ENCODE data around the gene POU3F2. TPM values are rescaled to one million over a fixed set of nuclear protein-coding genes. Genes with fewer than 3 reads are reported as not detected.

The POU3F2 gene
- total and polyA plus RNA-seq, 2 of the 13 experiments (the other 11 are each of a cell fraction or from before 2014, with no cell fraction given) = not detected

DNA sequence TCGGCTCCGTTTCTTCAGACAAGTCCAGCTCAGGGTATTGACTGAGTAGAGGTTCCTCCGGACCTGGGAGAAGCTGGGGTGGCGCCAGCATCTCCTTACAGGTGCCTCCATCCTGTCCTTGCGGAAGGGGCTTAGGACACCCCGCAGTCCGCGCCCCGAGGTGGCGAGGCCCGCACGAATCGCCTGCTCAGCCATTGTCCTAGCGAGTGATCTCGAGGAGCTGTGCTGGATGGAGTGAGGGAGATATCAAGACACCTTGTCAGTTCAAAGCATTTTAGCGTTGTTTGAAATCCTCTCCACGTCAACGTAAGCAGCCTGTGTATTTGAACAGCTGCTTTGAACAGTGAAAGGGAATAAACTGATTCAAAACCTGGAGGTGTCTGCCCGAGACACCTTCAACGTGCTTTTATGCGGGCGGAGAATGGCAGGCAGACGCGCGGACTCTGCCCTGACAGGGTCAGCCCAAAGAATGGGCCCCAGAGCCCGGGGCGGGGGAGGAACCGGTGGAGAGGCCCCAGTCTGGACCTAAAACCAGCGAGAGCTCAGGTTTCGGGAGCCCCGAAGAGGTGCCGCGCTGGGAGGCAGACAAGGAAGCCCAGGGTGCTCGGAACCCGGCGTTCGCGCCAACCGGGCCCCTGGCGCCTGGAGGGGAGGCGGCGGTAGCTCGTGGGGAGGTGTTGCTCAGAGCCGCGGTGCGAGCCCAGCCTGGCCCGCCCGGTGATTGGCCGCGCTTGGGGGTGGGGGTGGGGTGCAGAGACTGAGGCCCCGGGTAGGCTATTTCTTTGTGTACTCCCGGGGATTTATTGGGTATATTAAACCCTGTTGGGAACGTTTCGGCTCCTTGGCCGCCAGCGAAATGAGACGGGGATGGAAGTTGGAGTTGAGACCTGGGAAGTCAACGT is 3.1 kb upstream of the POU3F2 start:
- no peak for ATAC-seq
- no peak overlapping the region for H3K9ac ChIP-seq (ENCODE audit: insufficient read depth, low read depth, low read length)
- no peaks in the 10 kb centered on the region for H3K36me3 ChIP-seq (replicated peaks in 1 of 2; ENCODE audit: control insufficient read depth in 1 of 2, insufficient read depth in 2 of 2, low read length in 2 of 2)
- no peak for DNase-seq (ENCODE audit: low spot score)
- H3K9me3 ChIP-seq (ENCODE audit: low read length) = no peaks in the 10 kb centered on the region
- H3K79me2 ChIP-seq (ENCODE audit: insufficient read depth, low read length) = no peaks in the 10 kb centered on the region
- FAIRE-seq = no peak
- no peak overlapping the region for H2AFZ ChIP-seq (ENCODE audit: low read length)
- H3K27ac ChIP-seq (ENCODE audit: extremely low read length, insufficient read depth, low read length) = no peak overlapping the region
- 52% methylated on average over 48 of the region's 58 CpGs for WGBS (ENCODE audit: low lambda C conversion rate)
- no peak overlapping the region for H3K4me3 ChIP-seq (replicated peaks in 1 of 3; ENCODE audit: insufficient read depth in 1 of 3, low read depth in 2 of 3, low read length in 3 of 3)
- TF ChIP-seq, protein P1, sequence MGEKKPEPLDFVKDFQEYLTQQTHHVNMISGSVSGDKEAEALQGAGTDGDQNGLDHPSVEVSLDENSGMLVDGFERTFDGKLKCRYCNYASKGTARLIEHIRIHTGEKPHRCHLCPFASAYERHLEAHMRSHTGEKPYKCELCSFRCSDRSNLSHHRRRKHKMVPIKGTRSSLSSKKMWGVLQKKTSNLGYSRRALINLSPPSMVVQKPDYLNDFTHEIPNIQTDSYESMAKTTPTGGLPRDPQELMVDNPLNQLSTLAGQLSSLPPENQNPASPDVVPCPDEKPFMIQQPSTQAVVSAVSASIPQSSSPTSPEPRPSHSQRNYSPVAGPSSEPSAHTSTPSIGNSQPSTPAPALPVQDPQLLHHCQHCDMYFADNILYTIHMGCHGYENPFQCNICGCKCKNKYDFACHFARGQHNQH (CRISPR knock-in tag; IDR thresholded peaks at IDR 0.05) = no peak
- TF ChIP-seq NFIC (IDR thresholded peaks at IDR 0.05; ENCODE audit: low read length) (no peak), PAWR (CRISPR knock-in tag; IDR thresholded peaks at IDR 0.05; ENCODE audit: borderline replicate concordance) (no peak), IKZF1 (IDR thresholded peaks at IDR 0.05) (no peak), KAT2B (IDR thresholded peaks at IDR 0.05; ENCODE audit: borderline replicate concordance, low read depth, low read length) (no peak), MAFG (CRISPR knock-in tag; IDR thresholded peaks at IDR 0.05) (no peak), GABPA (IDR thresholded peaks at IDR 0.05; ENCODE audit: low read depth, low read length) (no peak), GABPA (CRISPR knock-in tag; IDR thresholded peaks at IDR 0.05; ENCODE audit: low read depth) (no peak), KAT7 (CRISPR knock-in tag; IDR thresholded peaks at IDR 0.05; ENCODE audit: borderline replicate concordance) (no peak), DNMT1 (CRISPR knock-in tag; IDR thresholded peaks at IDR 0.05) (no peak)
- in situ Hi-C loops (cut with HindIII; ENCODE audit: extremely low pct_ligation_motif_present, low pct_unique_long_range_greater_than_20kb) = loop anchor here (25.0 kb wide), 5 partner anchors 281 to 1769 kb away; no protein-coding TSS in a partner anchor
- peaks cover 8 to 85% of the 10 kb centered on the region in 2 experiments; a peak in 4 of 5 replicates for H3K27me3 ChIP-seq (ENCODE audit: control insufficient read depth in 1 of 2, insufficient read depth in 2 of 2, low read length in 2 of 2)
- H3K4me1 ChIP-seq (ENCODE audit: insufficient read depth, low read length) = peaks cover 25% of the 10 kb centered on the region; the same call in 1 of the 2 replicates
- no peak overlapping the region for H3K4me2 ChIP-seq (ENCODE audit: low read depth, low read length)
- BruUV-seq (replicated peaks) = no TSS peak
- H4K20me1 ChIP-seq (ENCODE audit: insufficient read depth, low read length) = no peaks in the 10 kb centered on the region; the same call in 1 of the 2 replicates
- intact Hi-C loops (cut with micrococcal nuclease; ENCODE audit: unreplicated experiment) = no loop called here
- ChIA-PET POLR2A (no interaction called here), CTCF (ENCODE audit: low intra/inter-chr PET ratio, low total read pairs) (no interaction called here)
